Body of pancreas (tissue), 4 donors: ENCODE results near the gene ZBTB5.

ENCODE experiments used
- CTCF ChIP-seq, 7 experiments: fragments of 450-650 bp in 4 of 7; fragments of 200-600 bp in 3 of 7; sonication (generic) in 3 of 7; IDR thresholded peaks; one replicate each; pipeline ENCODE4 v1.5.1; 2016 to 2019; ENCODE audit warnings: antibody characterized with exemption in 7 of 7
- POLR2A ChIP-seq, 3 donors: fragments of 450-650 bp; IDR thresholded peaks; one replicate each; pipeline ENCODE4 v1.6.1; 2016; ENCODE audit warnings: antibody characterized with exemption in 3 of 3, mild to moderate bottlenecking in 2 of 3

- TF ChIP-seq CTCF (IDR thresholded peaks at IDR 0.05) (no peak), POLR2A (IDR thresholded peaks at IDR 0.05) (no peak)
Measured at GRCh38 chr9:37441776-37442370, 23.4 kb downstream of the ZBTB5 start.
